ENCODE data around the gene PTPN9.
"Not testable (repeated sequence)": the region's sequence is repeated elsewhere in the genome, so short reads cannot be mapped to it uniquely, and the experiment has no call there.

Gene PTPN9

DNA sequence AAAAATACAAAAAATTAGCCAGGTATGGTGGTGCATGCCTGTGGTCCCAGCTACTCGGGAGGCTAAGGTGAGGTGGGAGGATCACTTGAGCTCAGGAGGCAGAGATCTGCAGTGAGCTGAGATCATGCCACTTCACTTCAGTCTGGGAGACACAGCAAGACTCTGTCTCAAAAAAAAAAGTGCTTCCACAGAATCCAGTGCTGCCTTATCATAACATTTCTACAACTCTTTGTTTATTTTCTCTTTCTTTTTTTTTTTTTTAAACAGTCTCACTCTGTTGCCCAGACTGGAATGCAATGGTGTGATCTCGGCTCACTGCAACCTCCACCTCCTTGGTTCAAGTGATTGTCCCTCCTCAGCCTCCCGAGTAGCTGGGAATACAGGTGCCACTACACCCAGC lies 53.4 kb downstream of the PTPN9 start:
- not testable (repeated sequence) for DNase-seq

- DNase-seq: no peak
Measured at GRCh38 chr15:75523011-75523410, 56.1 kb downstream of the PTPN9 start.

GRCh38 chr15:75517233-75517632 lies 61.9 kb downstream of the PTPN9 start:
- no peak for DNase-seq

GRCh38 chr15:75508840-75509532 lies 70.1 kb downstream of the PTPN9 start:
- DNase-seq: no peak

GRCh38 chr15:75502360-75502759 lies 76.8 kb downstream of the PTPN9 start:
- DNase-seq: no peak

- no peak for DNase-seq
Measured at GRCh38 chr15:75493732-75494131, 85.4 kb downstream of the PTPN9 start.

GRCh38 chr15:75483961-75484360 lies 95.2 kb downstream of the PTPN9 start:
- DNase-seq: no peak

GRCh38 chr15:75483556-75483955 lies 95.6 kb downstream of the PTPN9 start:
- DNase-seq: not testable (repeated sequence)

GRCh38 chr15:75483106-75483505 lies 96.0 kb downstream of the PTPN9 start:
- DNase-seq: no peak

DNA sequence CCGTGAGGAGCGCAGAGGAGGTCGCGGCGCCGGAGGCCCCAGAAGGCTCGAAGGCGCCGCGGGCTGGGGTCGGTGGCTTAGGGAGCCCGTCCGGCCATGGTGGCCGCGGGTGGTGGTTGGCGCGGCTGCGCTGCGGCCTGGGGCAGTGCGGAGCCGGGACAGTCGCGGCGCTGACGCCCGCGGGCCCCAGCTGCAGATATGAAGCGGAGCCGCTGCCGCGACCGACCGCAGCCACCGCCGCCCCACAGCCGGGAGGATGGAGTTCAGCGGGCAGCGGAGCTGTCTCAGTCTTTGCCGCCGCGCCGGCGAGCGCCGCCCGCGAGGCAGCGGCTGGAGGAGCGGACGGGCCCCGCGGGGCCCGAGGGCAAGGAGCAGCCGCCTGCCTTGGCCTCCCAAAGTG lies 98.7 kb downstream of the PTPN9 start:
- DNase-seq: not testable (repeated sequence)

- no peak for DNase-seq
Measured at GRCh38 chr15:75479670-75480069, 99.4 kb downstream of the PTPN9 start.

DNA sequence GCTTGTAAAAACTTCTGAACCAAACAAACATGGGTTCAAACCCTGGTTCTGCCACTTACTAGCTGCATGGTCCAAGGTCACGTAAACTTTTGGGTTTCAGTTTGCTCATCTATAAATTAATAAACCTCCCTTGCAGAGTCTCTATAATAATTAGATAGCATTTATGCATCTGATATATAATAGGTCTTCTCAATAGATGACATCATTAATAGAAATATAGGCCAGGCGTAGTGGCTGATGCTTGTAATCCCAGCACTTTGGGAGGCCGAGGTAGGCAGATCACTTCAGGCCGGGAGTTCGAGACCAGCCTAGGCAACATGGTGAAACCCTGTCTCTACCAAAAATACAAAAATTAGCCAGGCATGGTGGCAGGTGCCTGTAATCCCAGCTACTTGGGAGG lies 102.0 kb downstream of the PTPN9 start:
- not testable (repeated sequence) for DNase-seq

DNA sequence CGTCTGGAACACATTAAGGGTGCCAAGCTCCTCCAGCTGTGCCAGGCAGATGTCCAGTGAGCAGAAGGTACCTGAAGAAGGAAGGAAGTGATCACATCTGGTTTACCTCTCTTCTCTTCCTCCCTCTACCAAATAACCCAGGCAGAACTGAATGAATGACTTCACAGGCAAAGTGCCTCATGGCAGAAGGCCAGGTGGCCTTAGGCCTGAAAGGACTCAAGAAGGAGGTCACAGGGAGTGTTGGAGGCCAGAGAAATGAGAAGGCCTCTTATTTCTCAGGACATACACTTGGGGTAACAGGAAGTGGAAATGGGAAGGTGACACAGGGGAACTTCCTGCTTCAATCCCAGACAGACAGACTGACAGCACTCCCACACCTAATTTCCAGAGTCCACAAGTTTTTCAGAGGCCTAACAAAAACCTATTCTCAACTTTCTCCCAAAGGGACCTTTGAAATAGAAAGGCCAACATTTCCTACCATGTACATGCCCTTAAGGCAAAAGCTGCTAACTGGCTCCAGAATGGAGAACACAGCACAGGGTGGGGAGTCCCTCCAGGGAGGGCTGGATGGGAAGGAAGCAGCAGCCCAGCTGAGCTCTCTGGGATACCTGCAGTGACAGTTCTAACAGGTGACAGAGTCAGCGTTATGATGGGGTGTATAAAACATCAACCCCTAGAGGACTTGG lies 110.1 kb downstream of the PTPN9 start:
- DNase-seq: no peak

- no peak for DNase-seq
Measured at GRCh38 chr15:75460646-75461045, 118.5 kb downstream of the PTPN9 start.

DNA sequence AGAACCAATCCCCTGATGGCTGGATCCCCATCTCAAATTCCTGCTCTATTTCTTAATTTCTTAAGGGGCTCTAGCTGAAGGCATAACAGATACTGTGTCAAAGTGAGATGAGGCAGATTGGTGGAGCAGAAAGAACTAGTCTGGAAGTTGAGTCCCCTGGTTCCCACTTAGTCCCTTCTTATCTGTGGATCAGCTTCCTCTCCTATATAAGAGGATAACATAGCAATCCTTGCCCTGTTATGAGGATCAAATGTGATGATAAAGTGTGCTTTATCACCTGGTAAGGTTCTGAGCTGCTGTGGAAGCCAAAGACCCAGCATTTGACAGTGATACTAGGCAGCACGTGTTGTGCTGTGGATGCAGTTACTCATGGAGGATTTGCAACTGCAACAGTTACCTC lies 119.5 kb downstream of the PTPN9 start:
- DNase-seq: no peak

DNA sequence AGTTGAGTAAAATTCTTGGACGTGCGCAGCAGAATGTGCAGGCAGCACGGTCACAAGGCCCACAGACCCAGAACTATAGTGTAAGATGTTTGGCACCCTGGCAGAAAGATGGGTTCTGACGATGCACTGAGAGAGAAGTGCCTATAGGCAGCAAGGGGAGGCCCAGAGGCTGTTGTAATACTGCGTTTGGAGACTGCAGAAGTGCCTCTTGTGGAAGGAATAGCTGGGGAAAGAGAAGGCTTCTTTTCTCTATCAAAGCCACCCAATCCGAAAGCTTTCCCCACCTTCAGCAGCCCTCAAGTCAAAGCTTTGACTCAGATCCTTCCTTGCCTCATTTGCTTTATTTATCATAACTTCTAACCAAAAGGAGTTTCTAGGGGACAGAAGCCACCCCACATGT lies 122.4 kb downstream of the PTPN9 start:
- no peak for DNase-seq

DNA sequence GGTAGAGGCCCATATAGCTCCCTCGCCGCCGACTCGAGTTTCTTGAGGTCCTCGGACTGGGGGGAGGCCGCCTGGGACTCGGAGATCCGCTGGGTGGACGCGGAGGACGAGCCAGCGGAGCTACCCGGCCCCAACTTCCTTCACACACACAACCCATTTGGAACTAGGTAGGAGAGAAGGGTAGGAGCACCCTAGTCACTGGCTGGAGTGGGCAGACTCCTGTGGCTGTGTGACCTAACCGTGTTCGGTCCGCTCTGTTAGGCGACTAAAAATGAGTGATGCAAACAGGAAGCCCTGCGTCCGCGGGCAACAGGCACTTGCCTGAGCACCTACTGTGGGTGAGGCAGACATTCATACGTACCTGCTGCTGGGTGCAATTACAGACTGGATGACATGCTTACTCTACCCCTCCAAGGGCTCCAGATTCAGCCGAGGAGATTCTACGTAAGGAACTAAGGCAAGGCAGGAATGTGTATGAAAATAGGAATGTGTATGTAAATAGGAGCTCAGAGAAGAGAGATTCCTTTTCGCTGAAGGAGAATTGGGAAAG lies 123.1 kb downstream of the PTPN9 start:
- DNase-seq: no peak

GRCh38 chr15:75455424-75455981 lies 123.6 kb downstream of the PTPN9 start:
- DNase-seq: peak; percentile 33

DNA sequence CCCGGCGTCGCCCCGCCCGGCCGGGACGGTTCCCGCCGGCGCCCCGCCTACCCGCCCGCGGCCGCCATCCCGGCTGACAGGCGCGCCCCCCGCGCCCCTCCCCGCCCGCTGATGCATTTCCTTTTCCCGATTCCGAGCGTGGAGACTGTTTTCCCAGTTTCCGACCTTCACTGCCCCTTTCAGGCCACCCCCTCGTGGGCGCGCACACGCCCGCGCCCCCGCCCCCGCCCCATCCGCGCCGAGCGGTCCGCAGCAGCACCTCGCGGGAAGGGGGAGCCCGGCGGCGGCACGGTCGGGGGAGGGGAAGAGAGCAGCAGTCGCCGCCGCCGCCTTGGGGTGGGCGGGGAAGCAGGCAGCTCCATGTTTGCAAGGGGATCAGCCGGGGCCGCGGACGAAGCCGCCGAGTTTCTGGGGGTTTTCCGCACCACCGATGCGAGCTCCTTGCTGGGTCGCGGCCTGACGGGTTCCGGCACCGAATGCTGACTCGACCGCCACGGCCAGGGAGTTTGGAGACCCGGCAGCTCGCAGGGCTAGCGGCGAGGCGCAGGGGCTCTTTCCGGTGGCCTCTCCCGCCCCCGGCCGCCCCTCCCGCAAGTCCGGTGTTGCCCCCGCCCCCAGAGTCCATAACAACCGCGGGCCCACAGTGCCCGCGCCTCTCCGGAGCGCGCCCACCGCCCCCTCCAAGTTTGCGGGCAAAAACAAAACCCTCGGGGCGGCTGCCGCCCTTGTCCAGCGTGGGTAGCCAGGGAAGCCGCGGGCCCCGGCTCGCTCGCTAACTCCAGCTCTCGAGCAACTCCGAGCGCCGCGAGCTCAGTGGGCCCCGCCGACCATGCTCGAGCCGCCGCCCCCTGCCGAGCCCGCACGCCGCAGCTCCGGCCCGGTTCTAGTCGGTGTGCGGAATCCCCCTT lies 124.4 kb downstream of the PTPN9 start:
- DNase-seq: peak; percentile 40

DNA sequence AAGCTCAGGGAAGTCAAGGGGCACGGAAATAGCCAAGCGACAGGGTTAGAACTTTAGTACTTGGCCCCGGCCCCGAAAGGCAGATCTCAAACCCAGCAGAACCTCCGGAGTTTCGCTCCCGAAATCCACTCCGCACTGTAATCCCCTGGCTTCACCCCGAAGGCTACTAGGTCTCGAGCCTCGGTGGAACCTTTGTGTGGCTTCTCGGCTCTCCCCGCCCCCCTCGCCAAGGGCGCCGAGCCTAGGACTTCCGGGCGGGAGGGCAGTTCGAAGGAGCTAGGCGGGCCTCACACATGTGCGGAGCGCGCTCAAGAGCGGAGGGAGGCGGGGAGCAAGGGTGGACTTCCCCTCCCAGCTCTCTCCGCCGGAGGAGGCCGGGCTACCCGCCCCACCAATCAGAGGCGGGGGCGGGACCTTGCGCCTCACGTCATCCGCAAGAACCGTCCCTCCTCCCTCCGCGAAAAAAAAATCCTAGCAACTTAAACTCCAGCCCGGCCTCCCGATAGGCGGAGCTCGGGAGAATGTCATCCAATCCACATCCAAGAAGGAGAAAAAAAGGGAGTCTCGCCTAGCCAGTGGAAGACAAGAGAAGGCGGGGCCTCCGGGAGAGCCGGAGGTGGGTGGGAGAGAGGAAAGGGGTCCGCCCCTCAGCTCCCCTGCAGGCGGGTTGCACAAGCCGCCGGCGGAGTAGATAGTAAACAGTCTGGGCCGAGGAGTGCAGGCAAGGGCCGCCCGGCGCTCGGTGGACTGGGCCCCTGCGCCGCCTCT lies 125.2 kb downstream of the PTPN9 start:
- DNase-seq: peak; percentile 97

- peak; percentile 6 for DNase-seq
Measured at GRCh38 chr15:75452865-75453702, 126.0 kb downstream of the PTPN9 start.

All from NCI-H1092 (cell line).